ENCODE results near the gene TOP1.

Gene TOP1

GRCh38 chr20:40991181-40991889 is 37.3 kb upstream of the TOP1 start:
- Histone ChIP-seq H3K9me3 (ENCODE audit: control insufficient read depth in 2 of 2, low read length in 2 of 2) (no peaks in the 10 kb centered on the region), H3K4me1 (ENCODE audit: control insufficient read depth in 2 of 2, insufficient read depth in 2 of 2, low read length in 2 of 2) (peaks cover 5 to 10% of the 10 kb centered on the region in 2 donors), H3K27ac (ENCODE audit: low read depth in 2 of 2, low read length in 2 of 2) (peak overlapping the region in 1 of 2 donors; percentile 52), H3K27me3 (ENCODE audit: control insufficient read depth in 2 of 2, insufficient read depth in 2 of 2, low read length in 2 of 2) (no peaks in the 10 kb centered on the region), H3K9ac (ENCODE audit: low read depth in 1 of 2, low read length in 2 of 2) (no peak overlapping the region), H3K4me3 (ENCODE audit: low read length in 2 of 2) (no peak overlapping the region), H3K36me3 (ENCODE audit: control insufficient read depth in 2 of 2, insufficient read depth in 2 of 2, low read length in 2 of 2) (no peaks in the 10 kb centered on the region)

GRCh38 chr20:40992349-40993113 is 36.1 kb upstream of the TOP1 start:
- H3K27ac ChIP-seq (ENCODE audit: low read depth in 2 of 2, low read length in 2 of 2), result no peak overlapping the region
- H3K4me1 ChIP-seq (ENCODE audit: control insufficient read depth in 2 of 2, insufficient read depth in 2 of 2, low read length in 2 of 2), result peaks cover 5 to 10% of the 10 kb centered on the region in 2 donors
- H3K36me3 ChIP-seq (ENCODE audit: control insufficient read depth in 2 of 2, insufficient read depth in 2 of 2, low read length in 2 of 2), result no peaks in the 10 kb centered on the region
- H3K9ac ChIP-seq (ENCODE audit: low read depth in 1 of 2, low read length in 2 of 2), result no peak overlapping the region
- no peak overlapping the region for H3K4me3 ChIP-seq (ENCODE audit: low read length in 2 of 2)
- no peaks in the 10 kb centered on the region for H3K27me3 ChIP-seq (ENCODE audit: control insufficient read depth in 2 of 2, insufficient read depth in 2 of 2, low read length in 2 of 2)
- H3K9me3 ChIP-seq (ENCODE audit: control insufficient read depth in 2 of 2, low read length in 2 of 2), result no peaks in the 10 kb centered on the region

- Histone ChIP-seq H3K9me3 (ENCODE audit: control insufficient read depth in 2 of 2, low read length in 2 of 2) (no peaks in the 10 kb centered on the region), H3K27me3 (ENCODE audit: control insufficient read depth in 2 of 2, insufficient read depth in 2 of 2, low read length in 2 of 2) (no peaks in the 10 kb centered on the region), H3K4me3 (ENCODE audit: low read length in 2 of 2) (no peak overlapping the region), H3K4me1 (ENCODE audit: control insufficient read depth in 2 of 2, insufficient read depth in 2 of 2, low read length in 2 of 2) (peaks cover 5 to 10% of the 10 kb centered on the region in 2 donors), H3K36me3 (ENCODE audit: control insufficient read depth in 2 of 2, insufficient read depth in 2 of 2, low read length in 2 of 2) (no peaks in the 10 kb centered on the region), H3K27ac (ENCODE audit: low read depth in 2 of 2, low read length in 2 of 2) (no peak overlapping the region), H3K9ac (ENCODE audit: low read depth in 1 of 2, low read length in 2 of 2) (no peak overlapping the region)
These were observed 34.7 kb upstream of the TOP1 start for GRCh38 chr20:40993794-40994540.

GRCh38 chr20:40996326-40996725 is 32.3 kb upstream of the TOP1 start:
- H3K4me3 ChIP-seq (ENCODE audit: low read length in 2 of 2), result no peak overlapping the region
- no peaks in the 10 kb centered on the region for H3K27me3 ChIP-seq (ENCODE audit: control insufficient read depth in 2 of 2, insufficient read depth in 2 of 2, low read length in 2 of 2)
- no peaks in the 10 kb centered on the region for H3K9me3 ChIP-seq (ENCODE audit: control insufficient read depth in 2 of 2, low read length in 2 of 2)
- H3K9ac ChIP-seq (ENCODE audit: low read depth in 1 of 2, low read length in 2 of 2), result no peak overlapping the region
- H3K36me3 ChIP-seq (ENCODE audit: control insufficient read depth in 2 of 2, insufficient read depth in 2 of 2, low read length in 2 of 2), result no peaks in the 10 kb centered on the region
- H3K4me1 ChIP-seq (ENCODE audit: control insufficient read depth in 2 of 2, insufficient read depth in 2 of 2, low read length in 2 of 2), result peaks cover 0 to under 1% of the 10 kb centered on the region in 2 donors
- H3K27ac ChIP-seq (ENCODE audit: low read depth in 2 of 2, low read length in 2 of 2), result no peak overlapping the region

- Histone ChIP-seq H3K4me1 (ENCODE audit: control insufficient read depth in 2 of 2, insufficient read depth in 2 of 2, low read length in 2 of 2) (no peaks in the 10 kb centered on the region), H3K9ac (ENCODE audit: low read depth in 1 of 2, low read length in 2 of 2) (no peak overlapping the region), H3K9me3 (ENCODE audit: control insufficient read depth in 2 of 2, low read length in 2 of 2) (no peaks in the 10 kb centered on the region), H3K27me3 (ENCODE audit: control insufficient read depth in 2 of 2, insufficient read depth in 2 of 2, low read length in 2 of 2) (no peaks in the 10 kb centered on the region), H3K27ac (ENCODE audit: low read depth in 2 of 2, low read length in 2 of 2) (no peak overlapping the region), H3K36me3 (ENCODE audit: control insufficient read depth in 2 of 2, insufficient read depth in 2 of 2, low read length in 2 of 2) (no peaks in the 10 kb centered on the region), H3K4me3 (ENCODE audit: low read length in 2 of 2) (no peak overlapping the region)
These were observed 31.5 kb upstream of the TOP1 start for GRCh38 chr20:40997116-40997515.

- Histone ChIP-seq H3K27me3 (ENCODE audit: control insufficient read depth in 2 of 2, insufficient read depth in 2 of 2, low read length in 2 of 2) (no peaks in the 10 kb centered on the region), H3K9me3 (ENCODE audit: control insufficient read depth in 2 of 2, low read length in 2 of 2) (no peaks in the 10 kb centered on the region), H3K36me3 (ENCODE audit: control insufficient read depth in 2 of 2, insufficient read depth in 2 of 2, low read length in 2 of 2) (no peaks in the 10 kb centered on the region), H3K4me1 (ENCODE audit: control insufficient read depth in 2 of 2, insufficient read depth in 2 of 2, low read length in 2 of 2) (peaks cover 20 to 22% of the 10 kb centered on the region in 2 donors), H3K27ac (ENCODE audit: low read depth in 2 of 2, low read length in 2 of 2) (no peak overlapping the region), H3K9ac (ENCODE audit: low read depth in 1 of 2, low read length in 2 of 2) (no peak overlapping the region), H3K4me3 (ENCODE audit: low read length in 2 of 2) (no peak overlapping the region)
These were observed 28.8 kb upstream of the TOP1 start for GRCh38 chr20:40999841-41000240.

- no peaks in the 10 kb centered on the region for H3K27me3 ChIP-seq (ENCODE audit: control insufficient read depth in 2 of 2, insufficient read depth in 2 of 2, low read length in 2 of 2)
- H3K27ac ChIP-seq (ENCODE audit: low read depth in 2 of 2, low read length in 2 of 2), result no peak overlapping the region
- peaks cover 28 to 30% of the 10 kb centered on the region in 2 donors for H3K4me1 ChIP-seq (ENCODE audit: control insufficient read depth in 2 of 2, insufficient read depth in 2 of 2, low read length in 2 of 2)
These were observed 28.0 kb upstream of the TOP1 start for GRCh38 chr20:41000628-41001027.

GRCh38 chr20:41001497-41001896 is 27.1 kb upstream of the TOP1 start:
- Histone ChIP-seq H3K27ac (ENCODE audit: low read depth in 2 of 2, low read length in 2 of 2) (no peak overlapping the region), H3K9me3 (ENCODE audit: control insufficient read depth in 2 of 2, low read length in 2 of 2) (no peaks in the 10 kb centered on the region), H3K9ac (ENCODE audit: low read depth in 1 of 2, low read length in 2 of 2) (no peak overlapping the region), H3K36me3 (ENCODE audit: control insufficient read depth in 2 of 2, insufficient read depth in 2 of 2, low read length in 2 of 2) (no peaks in the 10 kb centered on the region), H3K27me3 (ENCODE audit: control insufficient read depth in 2 of 2, insufficient read depth in 2 of 2, low read length in 2 of 2) (no peaks in the 10 kb centered on the region), H3K4me3 (ENCODE audit: low read length in 2 of 2) (no peak overlapping the region), H3K4me1 (ENCODE audit: control insufficient read depth in 2 of 2, insufficient read depth in 2 of 2, low read length in 2 of 2) (peaks cover 33 to 36% of the 10 kb centered on the region in 2 donors)

More at GRCh38 chr20:41000628-41001027, 28.0 kb upstream of the TOP1 start:
- Histone ChIP-seq H3K36me3 (ENCODE audit: control insufficient read depth in 2 of 2, insufficient read depth in 2 of 2, low read length in 2 of 2) (no peaks in the 10 kb centered on the region), H3K9me3 (ENCODE audit: control insufficient read depth in 2 of 2, low read length in 2 of 2) (no peaks in the 10 kb centered on the region), H3K4me3 (ENCODE audit: low read length in 2 of 2) (no peak overlapping the region), H3K9ac (ENCODE audit: low read depth in 1 of 2, low read length in 2 of 2) (no peak overlapping the region)

GRCh38 chr20:41002842-41003142 is 25.8 kb upstream of the TOP1 start:
- H3K4me3 ChIP-seq (ENCODE audit: low read length in 2 of 2), result peak overlapping the region; percentile 15 to 47
- H3K27ac ChIP-seq (ENCODE audit: low read depth in 2 of 2, low read length in 2 of 2), result peak overlapping the region; percentile 91 to 96
- H3K9me3 ChIP-seq (ENCODE audit: control insufficient read depth in 2 of 2, low read length in 2 of 2), result no peaks in the 10 kb centered on the region
- no peaks in the 10 kb centered on the region for H3K36me3 ChIP-seq (ENCODE audit: control insufficient read depth in 2 of 2, insufficient read depth in 2 of 2, low read length in 2 of 2)
- no peaks in the 10 kb centered on the region for H3K27me3 ChIP-seq (ENCODE audit: control insufficient read depth in 2 of 2, insufficient read depth in 2 of 2, low read length in 2 of 2)
- H3K4me1 ChIP-seq (ENCODE audit: control insufficient read depth in 2 of 2, insufficient read depth in 2 of 2, low read length in 2 of 2), result peaks cover 33 to 36% of the 10 kb centered on the region in 2 donors
- H3K9ac ChIP-seq (ENCODE audit: low read depth in 1 of 2, low read length in 2 of 2), result peak overlapping the region; percentile 32 to 73
